Thoracic aorta (tissue), 2 donors: ENCODE results near the gene CRTC1. TPM values are rescaled to one million over a fixed set of nuclear protein-coding genes. Genes with fewer than 3 reads are reported as not detected.

ENCODE experiments used
- ATAC-seq: fragments of 150-250 bp; one replicate; pipeline ENCODE4 v1.8.0; 2017; ENCODE audit warnings: low read depth; ENCODE audit not compliant: insufficient number of reproducible peaks, low FRiP score
- DNase-seq: peaks from one replicate; pipeline ENCODE4 v3.0.0-alpha.2; 2020; ENCODE audit warnings: low spot score
- H3K27ac ChIP-seq, 2 donors: fragments of 200-600 bp; sonication (generic); 1 replicate in 1 of 2; 2 replicates in 1 of 2; pipeline ENCODE4 v1.5.1; 2016; ENCODE audit warnings: mild to moderate bottlenecking in 2 of 2, moderate library complexity in 2 of 2
- H3K27me3 ChIP-seq: fragments of 200-600 bp; sonication (generic); replicated peaks from 2 replicates; pipeline ENCODE4 v1.6.0; 2016; ENCODE audit warnings: mild to moderate bottlenecking; ENCODE audit not compliant: insufficient read depth
- H3K36me3 ChIP-seq: fragments of 200-600 bp; sonication (generic); one replicate; pipeline ENCODE4 v1.5.1; 2016
- H3K4me1 ChIP-seq, 2 donors: fragments of 200-600 bp; sonication (generic); 1 replicate in 1 of 2; 2 replicates in 1 of 2; pipeline versions ENCODE4 v1.5.1 to v1.6.0; 2016; ENCODE audit warnings: low read depth in 2 of 2, mild to moderate bottlenecking in 1 of 2; ENCODE audit not compliant: control insufficient read depth in 1 of 2
- H3K4me3 ChIP-seq: fragments of 200-600 bp; sonication (generic); 2 replicates; pipeline ENCODE4 v1.5.1; 2016; ENCODE audit warnings: mild to moderate bottlenecking
- H3K9me3 ChIP-seq: fragments of 200-600 bp; sonication (generic); 2 replicates; pipeline ENCODE4 v1.5.1; 2016
- CTCF ChIP-seq: fragments of 200-600 bp; sonication (generic); IDR thresholded peaks from one replicate; pipeline ENCODE4 v1.5.1; 2019; ENCODE audit warnings: antibody characterized with exemption
- total RNA-seq, 2 donors: library from RNA; depleted of rRNA; stranded (reverse); fragments of >200 nt; gene quantifications; one replicate each; pipeline versions ENCODE4 v1.1.0 to v1.2.3, GENCODE V29; 2016

Gene CRTC1
- total RNA-seq, 2 donors from 2014 or later: 8.7 to 11.2 TPM

GRCh38 chr19:18735324-18735723 is 51.8 kb downstream of the CRTC1 start:
- Histone ChIP-seq H3K27me3 (no peaks in the 10 kb centered on the region), H3K27ac (no peak overlapping the region), H3K36me3 (no peaks in the 10 kb centered on the region), H3K9me3 (no peaks in the 10 kb centered on the region), H3K4me1 (peaks cover 0 to 4% of the 10 kb centered on the region in 2 donors), H3K4me3 (no peak overlapping the region)
- DNase-seq: no peak
- no peak for TF ChIP-seq CTCF
- no peak for ATAC-seq

- ATAC-seq: no peak
- Histone ChIP-seq H3K4me1 (peaks cover 0 to 4% of the 10 kb centered on the region in 2 donors), H3K27ac (no peak overlapping the region), H3K36me3 (no peaks in the 10 kb centered on the region), H3K9me3 (no peaks in the 10 kb centered on the region), H3K4me3 (no peak overlapping the region), H3K27me3 (no peaks in the 10 kb centered on the region)
- DNase-seq: no peak
- TF ChIP-seq CTCF: no peak
Measured at GRCh38 chr19:18735752-18736151, 52.3 kb downstream of the CRTC1 start.

GRCh38 chr19:18736415-18737336 is 53.2 kb downstream of the CRTC1 start:
- H3K9me3 ChIP-seq: no peaks in the 10 kb centered on the region
- no peak overlapping the region for H3K4me3 ChIP-seq
- no peak for DNase-seq
- no peak for ATAC-seq
- peaks cover 0 to 4% of the 10 kb centered on the region in 2 donors for H3K4me1 ChIP-seq
- no peaks in the 10 kb centered on the region for H3K36me3 ChIP-seq
- TF ChIP-seq CTCF: no peak
- no peaks in the 10 kb centered on the region for H3K27me3 ChIP-seq
- H3K27ac ChIP-seq: no peak overlapping the region

- ATAC-seq: no peak
- no peak for TF ChIP-seq CTCF
- no peaks in the 10 kb centered on the region for H3K9me3 ChIP-seq
Measured at GRCh38 chr19:18737337-18737953, 54.0 kb downstream of the CRTC1 start.

DNA sequence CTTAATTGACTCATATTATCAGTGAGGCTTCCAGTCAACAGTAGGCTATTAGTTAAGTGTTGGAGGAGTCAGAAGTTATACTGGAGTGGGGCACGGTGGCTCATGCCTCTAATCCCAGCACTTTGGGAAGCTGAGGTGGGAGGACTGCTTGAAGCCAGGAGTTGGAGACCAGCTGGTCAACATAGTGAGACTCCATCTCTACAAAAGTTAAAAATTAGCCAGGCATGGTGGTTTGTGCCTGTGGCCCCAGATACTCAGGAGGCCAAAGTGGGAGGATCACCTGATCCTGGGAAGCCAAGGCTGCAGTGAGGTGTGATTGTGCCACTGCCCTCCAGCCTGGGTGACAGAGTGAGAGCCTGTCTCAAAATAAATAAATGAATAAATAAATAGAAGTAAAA is 54.5 kb downstream of the CRTC1 start:
- no peak overlapping the region for H3K4me3 ChIP-seq
- DNase-seq (no peak), ATAC-seq (no peak)
- H3K27me3 ChIP-seq: no peaks in the 10 kb centered on the region
- no peak for TF ChIP-seq CTCF
- no peaks in the 10 kb centered on the region for H3K36me3 ChIP-seq
- H3K27ac ChIP-seq: no peak overlapping the region
- no peaks in the 10 kb centered on the region for H3K9me3 ChIP-seq
- H3K4me1 ChIP-seq: peaks cover 0 to 4% of the 10 kb centered on the region in 2 donors

More at GRCh38 chr19:18737337-18737953, 54.0 kb downstream of the CRTC1 start:
- H3K36me3 ChIP-seq: no peaks in the 10 kb centered on the region
- no peak for DNase-seq
- no peak overlapping the region for H3K27ac ChIP-seq
- no peak overlapping the region for H3K4me3 ChIP-seq
- H3K4me1 ChIP-seq: peaks cover 0 to 4% of the 10 kb centered on the region in 2 donors
- H3K27me3 ChIP-seq: no peaks in the 10 kb centered on the region
